ELF-1 (cell line): Measurements from ENCODE around the gene LAMA3.
A peak's percentile ranks its signal among the peaks of the same experiment; 100 is the strongest.

Experiments
- DNase-seq: peaks from one replicate; pipeline ENCODE4 v3.0.0-alpha.2; 2016; ENCODE audit warnings: low read depth, low spot score

The LAMA3 gene

GRCh38 chr18:23668731-23669130 is 20.5 kb upstream of the LAMA3 start:
- no peak for DNase-seq

GRCh38 chr18:23669202-23669766 is 20.0 kb upstream of the LAMA3 start:
- DNase-seq = no peak

- DNase-seq = no peak
Measured at GRCh38 chr18:23669804-23670405, 19.3 kb upstream of the LAMA3 start.

- DNase-seq = no peak
Measured at GRCh38 chr18:23671564-23671963, 17.7 kb upstream of the LAMA3 start.

GRCh38 chr18:23673725-23674124 is 15.5 kb upstream of the LAMA3 start:
- DNase-seq = no peak

- no peak for DNase-seq
Measured at GRCh38 chr18:23675236-23675635, 14.0 kb upstream of the LAMA3 start.

GRCh38 chr18:23675896-23676295 is 13.4 kb upstream of the LAMA3 start:
- DNase-seq = no peak

- DNase-seq = no peak
Measured at GRCh38 chr18:23682045-23682444, 7.2 kb upstream of the LAMA3 start.

- no peak for DNase-seq
Measured at GRCh38 chr18:23682472-23682871, 6.8 kb upstream of the LAMA3 start.

- DNase-seq = no peak
Measured at GRCh38 chr18:23683155-23683554, 6.1 kb upstream of the LAMA3 start.

- no peak for DNase-seq
Measured at GRCh38 chr18:23683671-23684070, 5.6 kb upstream of the LAMA3 start.

- DNase-seq = no peak
Measured at GRCh38 chr18:23684515-23685197, 4.6 kb upstream of the LAMA3 start.

GRCh38 chr18:23688528-23688927 is 725 bp upstream of the LAMA3 start:
- DNase-seq = no peak

- peak; percentile 49 for DNase-seq
Measured at GRCh38 chr18:23689616-23690504, 607 bp downstream of the LAMA3 start.

GRCh38 chr18:23690505-23691068 is 1.3 kb downstream of the LAMA3 start:
- DNase-seq = no peak

GRCh38 chr18:23693846-23694245 is 4.6 kb downstream of the LAMA3 start:
- DNase-seq = no peak

GRCh38 chr18:23694637-23695430 is 5.6 kb downstream of the LAMA3 start:
- no peak for DNase-seq

GRCh38 chr18:23701017-23701416 is 11.8 kb downstream of the LAMA3 start:
- DNase-seq = no peak

GRCh38 chr18:23701544-23702064 is 12.4 kb downstream of the LAMA3 start:
- no peak for DNase-seq

- DNase-seq = no peak
Measured at GRCh38 chr18:23702606-23703005, 13.4 kb downstream of the LAMA3 start.
